Neural cell (in vitro differentiated cells): ENCODE measurements around the gene SHB. TPM values are rescaled to one million over a fixed set of nuclear protein-coding genes. Genes with fewer than 3 reads are reported as not detected.

ENCODE experiments used
- H2AFZ ChIP-seq: fragments of 200-600, 300-800 bp; sonication (generic), shearing (Covaris generic); 2 replicates; pipeline ENCODE4 v1.6.0; 2014; ENCODE audit warnings: low read depth, mild to moderate bottlenecking, antibody characterized with exemption, low read length, moderate library complexity
- H3F3A ChIP-seq: fragments of 200-600 bp; shearing (Covaris generic); 2 replicates; pipeline ENCODE4 v1.6.1; 2016; ENCODE audit warnings: mild to moderate bottlenecking, moderate library complexity, mixed read lengths, antibody characterized with exemption, low read length; ENCODE audit not compliant: insufficient read depth, poor library complexity, severe bottlenecking
- H3K27ac ChIP-seq: fragments of 200-600, 300-800 bp; sonication (generic), shearing (Covaris generic); 2 replicates; pipeline ENCODE4 v1.5.1; 2014; ENCODE audit warnings: mild to moderate bottlenecking, low read length, moderate library complexity
- H3K27me3 ChIP-seq: fragments of 300-800, 200-600 bp; sonication (generic), shearing (Covaris generic); 2 replicates; pipeline ENCODE4 v1.6.0; 2014; ENCODE audit warnings: mild to moderate bottlenecking, low read depth, low read length, moderate library complexity; ENCODE audit not compliant: insufficient read depth
- H3K36me3 ChIP-seq: fragments of 300-800, 200-600 bp; sonication (generic), shearing (Covaris generic); 2 replicates; pipeline ENCODE4 v1.5.1; 2014; ENCODE audit warnings: mild to moderate bottlenecking, antibody characterized with exemption, low read length, moderate library complexity; ENCODE audit not compliant: insufficient read depth
- H3K4me2 ChIP-seq: fragments of 300-800, 200-600 bp; sonication (generic), shearing (Covaris generic); 2 replicates; pipeline ENCODE4 v1.6.0; 2014; ENCODE audit warnings: mild to moderate bottlenecking, low read length
- H3K4me3 ChIP-seq: fragments of 300-800, 200-600 bp; sonication (generic), shearing (Covaris generic); 2 replicates; pipeline ENCODE4 v1.5.1; 2014; ENCODE audit warnings: mild to moderate bottlenecking, low read length, moderate library complexity
- H3K79me2 ChIP-seq: fragments of 200-600 bp; shearing (Covaris generic); replicated peaks from 2 replicates; pipeline ENCODE4 v1.6.0; 2014; ENCODE audit warnings: mild to moderate bottlenecking, low read length, moderate library complexity; ENCODE audit not compliant: insufficient read depth
- H3K9ac ChIP-seq: fragments of 300-800, 200-600 bp; sonication (generic), shearing (Covaris generic); 2 replicates; pipeline ENCODE4 v1.6.1; 2016; ENCODE audit warnings: mild to moderate bottlenecking, low read length, mixed read lengths
- H3K9me2 ChIP-seq: fragments of 200-600 bp; shearing (Covaris generic); 2 replicates; pipeline ENCODE4 v1.6.1; 2016; ENCODE audit warnings: mild to moderate bottlenecking, low read length, mixed read lengths; ENCODE audit not compliant: insufficient read depth
- H3K9me3 ChIP-seq: fragments of 200-600, 300-800 bp; sonication (generic), shearing (Covaris generic); 2 replicates; pipeline ENCODE4 v1.6.1; 2016; ENCODE audit warnings: mild to moderate bottlenecking, mixed run types, low read length, moderate library complexity, mixed read lengths
- H4K20me1 ChIP-seq: fragments of 200-600 bp; shearing (Covaris generic); 2 replicates; pipeline ENCODE4 v1.6.1; 2016; ENCODE audit warnings: mild to moderate bottlenecking, mixed run types; ENCODE audit not compliant: insufficient read depth
- CTCF ChIP-seq: fragments of 450-650 bp; IDR thresholded peaks from 2 replicates; pipeline ENCODE4 v1.5.1; 2014; ENCODE audit warnings: antibody characterized with exemption, mild to moderate bottlenecking, moderate library complexity; ENCODE audit not compliant: poor library complexity, severe bottlenecking
- EP300 ChIP-seq: fragments of 450-650 bp; conservative IDR thresholded peaks from 2 replicates; pipeline ENCODE4 v1.6.1; 2014; ENCODE audit warnings: antibody characterized with exemption, mild to moderate bottlenecking, moderate library complexity; ENCODE audit not compliant: poor library complexity, severe bottlenecking
- EZH2 ChIP-seq: fragments of 200-600, 300-800 bp; shearing (Covaris generic), sonication (generic); IDR thresholded peaks from 2 replicates; pipeline ENCODE4 v1.6.1; 2014; ENCODE audit warnings: antibody characterized with exemption, low read length, borderline replicate concordance, mild to moderate bottlenecking; ENCODE audit not compliant: insufficient read depth, poor library complexity, severe bottlenecking
- MXI1 ChIP-seq: fragments of 450-650 bp; conservative IDR thresholded peaks from 2 replicates; pipeline ENCODE4 v1.6.1; 2014; ENCODE audit warnings: antibody characterized with exemption, mild to moderate bottlenecking; ENCODE audit not compliant: poor library complexity, severe bottlenecking
- POLR2AphosphoS5 ChIP-seq: IDR thresholded peaks from 2 replicates; pipeline ENCODE4 v1.6.1; 2012
- RAD21 ChIP-seq: fragments of 450-650 bp; conservative IDR thresholded peaks from 2 replicates; pipeline ENCODE4 v1.6.1; 2014; ENCODE audit warnings: antibody characterized with exemption, mild to moderate bottlenecking, moderate library complexity
- REST ChIP-seq: IDR thresholded peaks from 2 replicates; pipeline ENCODE4 v1.6.1; 2012; ENCODE audit warnings: borderline replicate concordance
- SMC3 ChIP-seq: fragments of 450-650 bp; conservative IDR thresholded peaks from 2 replicates; pipeline ENCODE4 v1.6.1; 2014; ENCODE audit warnings: antibody characterized with exemption, mild to moderate bottlenecking, moderate library complexity; ENCODE audit not compliant: poor library complexity
- TAF1 ChIP-seq: IDR thresholded peaks from 2 replicates; pipeline ENCODE4 v1.6.1; 2012; ENCODE audit warnings: low read depth
- polyA plus RNA-seq: library from polyadenylated mRNA; depleted of rRNA; stranded (reverse); fragments of >200 nt; gene quantifications from 2 replicates; pipeline ENCODE4 v1.2.3, GENCODE V29; 2014

Gene SHB
- polyA plus RNA-seq, 1 donor from 2014 or later = 17.5 TPM

- H3K27ac ChIP-seq = no peak overlapping the region
- H4K20me1 ChIP-seq = no peaks in the 10 kb centered on the region
- no peak overlapping the region for H3K4me2 ChIP-seq
- H2AFZ ChIP-seq = no peak overlapping the region
- no peaks in the 10 kb centered on the region for H3K9me3 ChIP-seq
- no peaks in the 10 kb centered on the region for H3K9me2 ChIP-seq
- H3K79me2 ChIP-seq = peaks cover 55% of the 10 kb centered on the region
- H3F3A ChIP-seq = no peaks in the 10 kb centered on the region
- no peaks in the 10 kb centered on the region for H3K36me3 ChIP-seq
- no peaks in the 10 kb centered on the region for H3K27me3 ChIP-seq
- no peak overlapping the region for H3K9ac ChIP-seq
- no peak overlapping the region for H3K4me3 ChIP-seq
- TF ChIP-seq POLR2AphosphoS5 (no peak), REST (no peak), TAF1 (no peak), SMC3 (no peak), EZH2 (no peak), CTCF (no peak), EP300 (no peak), RAD21 (no peak), MXI1 (no peak)
These were observed 83.0 kb downstream of the SHB start for GRCh38 chr9:37986001-37986400.

DNA sequence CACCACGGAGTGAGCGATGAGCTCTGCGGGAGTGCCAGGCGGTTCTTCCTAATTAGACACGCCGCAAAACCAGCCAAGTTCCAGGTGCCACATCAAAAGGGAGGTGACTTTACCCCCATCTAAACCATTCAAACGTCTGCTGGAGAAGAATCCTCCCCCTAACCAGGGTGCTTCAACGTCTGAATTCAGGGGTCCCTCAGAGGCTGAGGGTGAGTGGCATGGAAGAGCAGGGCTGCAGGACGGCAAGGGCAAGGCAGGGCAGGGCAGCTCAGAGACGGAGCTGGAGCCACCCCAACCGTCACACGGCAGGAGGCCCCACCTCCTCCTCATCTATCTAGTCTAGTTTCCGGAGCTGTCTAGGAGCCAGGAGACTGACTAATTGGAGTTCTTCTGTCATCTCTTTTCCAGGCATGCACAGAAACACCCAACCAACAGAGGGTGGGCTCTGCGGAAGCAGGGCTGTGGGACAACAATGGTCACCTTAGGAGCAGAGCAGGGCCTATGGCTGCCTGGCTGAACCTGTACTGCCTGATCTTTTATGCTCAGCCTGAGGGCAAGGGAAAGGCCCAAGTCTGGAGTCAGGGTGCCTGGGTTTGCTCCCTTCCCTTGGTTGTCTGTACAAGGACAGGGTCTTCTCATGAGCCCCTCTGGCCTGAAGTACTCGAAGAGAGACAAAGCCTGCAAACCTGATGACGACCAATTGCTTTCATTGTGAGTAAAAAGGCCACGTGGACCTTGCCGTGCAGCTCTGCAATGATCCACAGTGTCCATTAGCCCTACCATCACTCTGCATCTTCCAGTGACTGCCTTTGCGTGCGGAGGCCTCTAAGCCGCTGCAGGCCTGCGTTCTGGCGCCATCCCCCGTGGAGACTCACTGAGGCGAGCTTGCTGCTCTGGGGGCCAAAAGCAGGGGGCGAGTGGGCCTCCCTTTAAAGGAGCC, 84.1 kb downstream of the SHB start:
- TF ChIP-seq SMC3 (no peak), CTCF (no peak), MXI1 (no peak), EP300 (no peak), REST (no peak), EZH2 (no peak), TAF1 (no peak), RAD21 (no peak), POLR2AphosphoS5 (no peak)
- no peaks in the 10 kb centered on the region for H3K9me3 ChIP-seq
- H3K9ac ChIP-seq = no peak overlapping the region
- no peaks in the 10 kb centered on the region for H3K27me3 ChIP-seq
- no peak overlapping the region for H3K27ac ChIP-seq
- no peak overlapping the region for H3K4me3 ChIP-seq
- H2AFZ ChIP-seq = no peak overlapping the region
- H3F3A ChIP-seq = no peaks in the 10 kb centered on the region
- H3K9me2 ChIP-seq = no peaks in the 10 kb centered on the region
- H3K36me3 ChIP-seq = no peaks in the 10 kb centered on the region
- no peaks in the 10 kb centered on the region for H4K20me1 ChIP-seq
- peaks cover 45% of the 10 kb centered on the region for H3K79me2 ChIP-seq
- H3K4me2 ChIP-seq = no peak overlapping the region
